ENCODE data around the gene PPP2R5C.

The PPP2R5C gene

DNA sequence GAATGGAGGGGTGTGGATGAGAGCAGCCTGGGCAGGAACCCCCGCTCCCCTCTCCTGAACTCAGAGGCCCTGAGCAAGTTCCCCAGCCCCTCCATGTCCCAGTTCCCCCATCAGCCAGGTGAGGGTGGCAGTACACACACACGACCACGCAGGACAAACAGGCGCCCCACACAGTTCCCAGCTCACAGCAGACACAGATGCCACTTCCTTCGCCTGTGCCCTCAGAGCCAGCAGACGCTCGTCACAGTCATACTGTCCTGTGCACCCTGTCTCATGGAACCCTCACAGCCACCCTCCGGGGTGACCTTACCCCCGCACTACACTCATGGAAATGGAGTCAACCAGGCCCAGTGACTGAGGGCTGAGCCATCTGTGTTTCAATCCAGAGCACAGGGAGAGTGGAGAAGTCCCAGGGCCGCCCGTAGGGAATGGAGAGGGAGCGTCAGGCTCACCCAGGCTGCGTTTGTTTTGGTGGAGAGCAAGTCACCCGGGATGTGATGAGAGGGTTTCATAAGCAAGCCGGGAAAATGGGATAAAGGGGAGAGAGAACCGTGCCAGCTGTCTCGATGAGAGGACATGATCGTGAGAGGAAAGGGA, 155.4 kb downstream of the PPP2R5C start:
- TF ChIP-seq, protein P1, sequence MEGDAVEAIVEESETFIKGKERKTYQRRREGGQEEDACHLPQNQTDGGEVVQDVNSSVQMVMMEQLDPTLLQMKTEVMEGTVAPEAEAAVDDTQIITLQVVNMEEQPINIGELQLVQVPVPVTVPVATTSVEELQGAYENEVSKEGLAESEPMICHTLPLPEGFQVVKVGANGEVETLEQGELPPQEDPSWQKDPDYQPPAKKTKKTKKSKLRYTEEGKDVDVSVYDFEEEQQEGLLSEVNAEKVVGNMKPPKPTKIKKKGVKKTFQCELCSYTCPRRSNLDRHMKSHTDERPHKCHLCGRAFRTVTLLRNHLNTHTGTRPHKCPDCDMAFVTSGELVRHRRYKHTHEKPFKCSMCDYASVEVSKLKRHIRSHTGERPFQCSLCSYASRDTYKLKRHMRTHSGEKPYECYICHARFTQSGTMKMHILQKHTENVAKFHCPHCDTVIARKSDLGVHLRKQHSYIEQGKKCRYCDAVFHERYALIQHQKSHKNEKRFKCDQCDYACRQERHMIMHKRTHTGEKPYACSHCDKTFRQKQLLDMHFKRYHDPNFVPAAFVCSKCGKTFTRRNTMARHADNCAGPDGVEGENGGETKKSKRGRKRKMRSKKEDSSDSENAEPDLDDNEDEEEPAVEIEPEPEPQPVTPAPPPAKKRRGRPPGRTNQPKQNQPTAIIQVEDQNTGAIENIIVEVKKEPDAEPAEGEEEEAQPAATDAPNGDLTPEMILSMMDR (IDR thresholded peaks at IDR 0.05; ENCODE audit: control extremely low read depth, extremely low read depth, low read depth, missing control alignments) = no peak
- no peak for DNase-seq (ENCODE audit: extremely low spot score)
- ChIA-PET CTCF (interaction anchor here (0.9 to 5.2 kb wide), 4 partner anchors 8 to 146 kb away, joined by 3 to 16 read pairs (median 4); no protein-coding TSS in a partner anchor), POLR2A (interaction anchor here (0.6 kb wide), 1 partner anchor 31 kb away, joined by 4 read pairs; no protein-coding TSS in a partner anchor)

DNA sequence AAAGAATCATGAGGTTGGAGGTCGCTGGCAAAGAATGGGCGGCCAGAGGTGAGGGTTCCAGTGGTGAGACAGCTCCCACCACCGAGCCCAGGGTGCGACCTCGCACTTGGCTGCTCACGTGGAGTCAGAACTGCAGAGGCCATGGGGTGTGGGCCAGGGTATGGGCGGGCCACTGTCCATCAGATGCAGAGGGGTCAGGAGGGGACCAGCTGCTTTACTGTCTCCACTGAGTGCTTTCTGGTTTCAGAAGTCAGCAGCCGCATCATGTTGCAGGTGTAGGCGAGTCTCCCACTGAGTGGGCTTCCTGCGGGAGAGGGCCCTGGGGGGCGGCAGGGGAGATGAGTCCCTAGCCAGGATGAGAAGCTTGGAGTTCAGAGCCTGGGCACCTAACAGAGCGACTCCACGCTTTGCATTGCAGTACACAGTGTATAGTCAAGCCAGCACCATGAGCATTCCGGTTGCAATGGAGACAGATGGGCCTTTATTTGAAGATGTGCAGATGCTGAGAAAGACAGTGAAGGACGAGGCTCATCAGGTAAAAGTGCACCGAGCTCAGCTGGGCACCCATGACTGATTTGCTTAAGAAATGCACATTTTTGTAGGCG, 156.0 kb downstream of the PPP2R5C start:
- TF ChIP-seq, protein P1 (IDR thresholded peaks at IDR 0.05; ENCODE audit: control extremely low read depth, extremely low read depth, low read depth, missing control alignments) = no peak
- ChIA-PET POLR2A (no interaction called here), CTCF (interaction anchor here (1.0 to 5.2 kb wide), 3 partner anchors 9 to 146 kb away, joined by 3 to 16 read pairs (median 4); no protein-coding TSS in a partner anchor)
- no peak for DNase-seq (ENCODE audit: extremely low spot score)

DNA sequence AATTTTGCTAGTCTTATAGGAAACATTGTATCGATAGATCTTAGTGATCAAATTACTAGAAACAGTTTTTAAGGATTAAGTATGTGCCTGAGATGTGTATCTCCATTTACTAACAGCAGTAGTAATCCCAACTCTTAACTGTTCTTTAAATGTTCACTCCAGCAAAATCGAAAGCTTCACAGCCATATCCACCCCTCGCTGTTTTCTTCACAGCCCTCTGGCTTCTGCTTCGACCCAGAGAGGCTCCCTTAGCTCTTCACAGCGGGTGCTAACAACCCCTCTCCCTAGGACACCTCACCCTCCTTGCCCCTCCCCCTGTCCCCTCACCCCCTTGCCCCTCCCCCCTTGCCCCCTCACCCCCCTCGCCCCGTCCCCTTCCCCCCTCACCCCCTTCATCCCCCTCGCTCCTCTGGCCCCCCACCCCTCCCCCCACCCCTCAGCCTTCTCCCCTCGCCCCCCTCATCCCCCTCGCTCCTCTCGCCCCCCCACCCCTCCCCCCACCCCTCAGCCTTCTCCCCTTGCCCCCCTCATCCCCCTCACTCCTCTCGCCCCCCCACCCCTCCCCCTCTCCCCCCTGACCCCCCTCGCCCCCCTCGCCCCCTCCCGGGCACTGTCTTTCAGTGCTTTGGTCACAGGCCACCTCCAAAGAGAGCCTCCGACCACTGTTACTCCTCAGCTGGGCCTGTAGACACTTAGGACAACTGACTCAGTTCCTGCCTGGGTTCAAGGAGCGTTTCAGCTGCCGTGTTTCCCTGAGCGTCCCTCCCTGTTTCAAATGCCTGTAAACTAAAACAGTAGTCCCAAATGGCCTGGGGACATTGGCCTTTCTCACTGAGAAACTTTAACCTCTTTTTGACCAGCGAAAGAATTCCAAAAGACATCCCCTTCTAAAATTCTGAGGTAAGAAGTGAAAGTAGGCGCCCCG, 156.8 kb downstream of the PPP2R5C start:
- ChIA-PET CTCF (interaction anchor here (1.0 to 5.2 kb wide), 4 partner anchors 9 to 147 kb away, joined by 3 to 16 read pairs (median 4); no protein-coding TSS in a partner anchor), POLR2A (no interaction called here)
- TF ChIP-seq, protein P1 (IDR thresholded peaks at IDR 0.05; ENCODE audit: control extremely low read depth, extremely low read depth, low read depth, missing control alignments) = no peak
- DNase-seq (ENCODE audit: extremely low spot score) = no peak

DNA sequence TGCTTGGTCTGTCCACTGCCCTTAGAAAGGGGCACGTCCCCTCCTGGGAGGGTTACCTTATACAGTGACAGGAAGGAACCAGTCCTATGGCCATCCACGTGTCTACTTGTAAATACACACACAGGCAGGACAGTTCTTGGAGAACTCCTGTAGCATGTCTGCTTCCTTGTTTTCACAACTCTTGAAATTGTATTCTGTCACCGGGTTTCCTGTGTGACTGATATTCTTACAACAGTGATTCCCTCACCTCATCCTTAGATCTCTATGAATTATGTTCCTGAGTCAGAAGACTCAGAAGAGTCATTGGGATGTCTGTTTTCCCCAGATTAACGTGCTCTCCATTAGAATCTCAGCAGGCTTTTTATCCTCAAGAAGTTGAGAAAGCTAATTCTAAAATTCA, 158.8 kb downstream of the PPP2R5C start:
- DNase-seq (ENCODE audit: extremely low spot score) = no peak
- TF ChIP-seq, protein P1 (IDR thresholded peaks at IDR 0.05; ENCODE audit: control extremely low read depth, extremely low read depth, low read depth, missing control alignments) = no peak
- ChIA-PET CTCF (interaction anchor here (5.2 kb wide), 1 partner anchor 149 kb away, joined by 16 read pairs; no protein-coding TSS in a partner anchor), POLR2A (interaction anchor here (0.6 to 0.8 kb wide), 2 partner anchors 13 to 110 kb away, joined by 5 to 7 read pairs; no protein-coding TSS in a partner anchor)

DNA sequence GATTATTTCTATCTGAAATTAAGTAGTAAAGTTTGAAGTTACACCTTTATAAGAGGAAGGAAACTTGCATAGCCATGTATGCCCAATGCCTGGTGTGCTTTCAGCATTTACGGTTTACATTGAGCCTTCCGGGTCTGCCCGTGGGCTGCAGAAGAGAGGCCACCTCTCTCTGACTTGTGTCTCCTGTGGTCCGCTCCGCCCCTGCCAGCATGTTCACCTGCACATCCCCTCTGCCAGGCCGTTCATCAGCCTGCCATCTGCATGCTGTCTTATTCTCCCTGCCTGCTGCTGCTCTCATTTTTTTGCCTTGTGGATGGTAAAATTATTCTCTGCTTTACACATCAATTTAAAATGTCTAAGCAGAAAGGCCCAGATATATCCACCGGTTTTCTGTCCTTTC, 161.4 kb downstream of the PPP2R5C start:
- TF ChIP-seq, protein P1 (IDR thresholded peaks at IDR 0.05; ENCODE audit: control extremely low read depth, extremely low read depth, low read depth, missing control alignments) = no peak
- DNase-seq (ENCODE audit: extremely low spot score) = no peak
- CTCF ChIA-PET = no interaction called here
- POLR2A ChIA-PET = no interaction called here

DNA sequence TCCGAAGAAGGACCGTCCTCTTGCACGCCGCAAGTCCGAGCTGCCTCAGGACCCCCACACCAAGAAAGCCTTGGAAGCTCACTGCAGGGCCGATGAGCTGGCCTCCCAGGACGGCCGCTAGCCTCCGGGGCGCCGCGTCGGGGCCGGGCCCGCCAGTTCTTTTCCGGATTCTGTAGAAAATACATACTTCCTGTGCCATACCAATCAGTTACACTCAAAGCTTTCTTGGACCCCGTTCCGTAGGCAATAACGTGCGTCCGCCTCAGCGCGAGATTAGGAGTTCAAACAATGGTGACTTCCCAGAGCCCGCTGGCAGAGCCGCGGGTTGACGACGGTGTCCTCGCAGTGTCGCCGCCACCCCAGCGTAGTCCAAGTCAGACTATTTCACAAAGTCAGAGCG, 163.6 kb downstream of the PPP2R5C start:
- POLR2A ChIA-PET = no interaction called here
- CTCF ChIA-PET = interaction anchor here (2.9 kb wide), 1 partner anchor 154 kb away, joined by 10 read pairs; no protein-coding TSS in a partner anchor

More for the DNA sequence above, 163.6 kb downstream of the PPP2R5C start:
- no peak for DNase-seq (ENCODE audit: extremely low spot score)
- TF ChIP-seq, protein P1 (IDR thresholded peaks at IDR 0.05; ENCODE audit: control extremely low read depth, extremely low read depth, low read depth, missing control alignments) = no peak

Measured in GM10248 (cell line).